ENCODE measurements around the gene CLEC18A.

- TF ChIP-seq CTCF (conservative IDR thresholded peaks at IDR 0.05; ENCODE audit: low read depth, low read length) (no peak), EZH2 (IDR thresholded peaks at IDR 0.05; ENCODE audit: borderline replicate concordance, low read depth, low read length, poor library complexity, severe bottlenecking) (no peak)
These were observed 33.4 kb upstream of the CLEC18A start for GRCh38 chr16:69917739-69918138.
